Ovary (tissue), 3 donors: ENCODE results near the gene CYP4A11.

Source experiments
- CTCF ChIP-seq, 3 donors: fragments of 450-650 bp in 2 of 3; fragments of 200-600 bp in 1 of 3; IDR thresholded peaks; one replicate each; pipeline versions ENCODE4 v1.5.1 to v1.8.0; 2016 to 2022; ENCODE audit warnings: antibody characterized with exemption in 3 of 3, mild to moderate bottlenecking in 1 of 3
- EP300 ChIP-seq: sonication (generic); formaldehyde crosslinking; IDR thresholded peaks from one replicate; pipeline ENCODE4 v1.6.1; 2017; ENCODE audit warnings: antibody characterized with exemption
- donor health status: DM: no; HTN: no; CAD: no.

GRCh38 chr1:46900401-46900800 is 40.9 kb downstream of the CYP4A11 start:
- no peak for TF ChIP-seq CTCF (IDR thresholded peaks at IDR 0.05)
- no peak for TF ChIP-seq EP300
